Kidney (tissue), 14 donors: ENCODE data around the gene HPGD. TPM values are rescaled to one million over a fixed set of nuclear protein-coding genes. Genes with fewer than 3 reads are reported as not detected.

Experiments
- DNase-seq, 5 donors: peaks; one replicate each; pipeline ENCODE4 v3.0.0-alpha.2; 2013 to 2020
- FAIRE-seq: peaks from 2 replicates; lab custom pipeline; 2012; peaks lifted over from hg19 to GRCh38; lab: Jason Lieb, UNC
- H3K27ac ChIP-seq, 2 donors: one replicate each; pipeline ENCODE4 v1.7.0; 2013; ENCODE audit warnings: low read depth in 2 of 2, low read length in 2 of 2, inconsistent platforms in 1 of 2
- H3K27me3 ChIP-seq: one replicate; pipeline ENCODE4 v1.7.1; 2013; ENCODE audit warnings: low read length, inconsistent platforms; ENCODE audit not compliant: control insufficient read depth, insufficient read depth
- H3K36me3 ChIP-seq, 3 donors: one replicate each; pipeline versions ENCODE4 v1.7.0 to v1.7.1; 2013; ENCODE audit warnings: low read length in 3 of 3, control low read depth in 1 of 3, inconsistent platforms in 1 of 3; ENCODE audit not compliant: insufficient read depth in 3 of 3, control insufficient read depth in 2 of 3
- H3K4me1 ChIP-seq, 3 donors: one replicate each; pipeline versions ENCODE4 v1.7.0 to v1.7.1; 2013; ENCODE audit warnings: low read length in 3 of 3, inconsistent platforms in 1 of 3, low read depth in 1 of 3; ENCODE audit not compliant: control insufficient read depth in 2 of 3, insufficient read depth in 2 of 3
- H3K4me3 ChIP-seq, 3 donors: one replicate each; pipeline versions ENCODE4 v1.7.0 to v1.8.1; 2013; ENCODE audit warnings: low read length in 3 of 3, control low read depth in 1 of 3, inconsistent platforms in 1 of 3
- H3K9ac ChIP-seq, 3 donors: one replicate each; pipeline versions ENCODE4 v1.7.0 to v1.7.1; 2013; ENCODE audit warnings: low read length in 3 of 3, control low read depth in 1 of 3, inconsistent platforms in 1 of 3
- H3K9me3 ChIP-seq, 3 donors: one replicate each; pipeline versions ENCODE4 v1.7.0 to v1.7.1; 2013; ENCODE audit warnings: low read length in 3 of 3, control low read depth in 1 of 3, inconsistent platforms in 1 of 3; ENCODE audit not compliant: control insufficient read depth in 2 of 3, insufficient read depth in 1 of 3
- intact Hi-C: fragments of 100-400 bp; cut with DNase I; formaldehyde crosslinking; loops from one replicate; pipeline ENCODE4 v1.11.1; 2022
- polyA plus RNA-seq: library from polyadenylated mRNA; stranded (reverse); fragments of 350-450 nt; fragmentation: Illumina TruSeq; extraction: RNeasy Lipid Tissue Mini Kit (QIAGEN cat#74804); gene quantifications from one replicate; pipeline ENCODE4 v1.2.3, GENCODE V29; 2014; ENCODE audit warnings: low read depth, low replicate concordance; ENCODE audit not compliant: insufficient read depth
- total RNA-seq: library from RNA; stranded (reverse); fragmentation: NEBNext Ultra II Directional; extraction: Animal tissue kit (Norgen Biotek cat#: 25700); gene quantifications from one replicate; pipeline ENCODE4 v1.2.1, GENCODE V29; 2021
- TF ChIP-seq, protein P1 (sequence below): IDR thresholded peaks from 3 replicates; pipeline ENCODE4 v1.5.1; 2012; ENCODE audit warnings: mild to moderate bottlenecking, moderate library complexity, borderline replicate concordance; ENCODE audit not compliant: insufficient read depth; ENCODE audit errors: extremely low read depth
- donor health status: control.
- donor health status: control.
- donor health status: control.
- donor health status: control.
- donor health status: control.
- donor health status: DM: yes; HTN: yes; CAD: no.
- donor health status: Normal renal cell carcinoma (clear cell type).

The HPGD gene
- total and polyA plus RNA-seq, 2 donors from 2014 or later, result 9.4 to 42.5 TPM

- intact Hi-C loops, result no loop called here
- no peaks in the 10 kb centered on the region for H3K9me3 ChIP-seq
- H3K9ac ChIP-seq, result no peak overlapping the region
- TF ChIP-seq, protein P1, sequence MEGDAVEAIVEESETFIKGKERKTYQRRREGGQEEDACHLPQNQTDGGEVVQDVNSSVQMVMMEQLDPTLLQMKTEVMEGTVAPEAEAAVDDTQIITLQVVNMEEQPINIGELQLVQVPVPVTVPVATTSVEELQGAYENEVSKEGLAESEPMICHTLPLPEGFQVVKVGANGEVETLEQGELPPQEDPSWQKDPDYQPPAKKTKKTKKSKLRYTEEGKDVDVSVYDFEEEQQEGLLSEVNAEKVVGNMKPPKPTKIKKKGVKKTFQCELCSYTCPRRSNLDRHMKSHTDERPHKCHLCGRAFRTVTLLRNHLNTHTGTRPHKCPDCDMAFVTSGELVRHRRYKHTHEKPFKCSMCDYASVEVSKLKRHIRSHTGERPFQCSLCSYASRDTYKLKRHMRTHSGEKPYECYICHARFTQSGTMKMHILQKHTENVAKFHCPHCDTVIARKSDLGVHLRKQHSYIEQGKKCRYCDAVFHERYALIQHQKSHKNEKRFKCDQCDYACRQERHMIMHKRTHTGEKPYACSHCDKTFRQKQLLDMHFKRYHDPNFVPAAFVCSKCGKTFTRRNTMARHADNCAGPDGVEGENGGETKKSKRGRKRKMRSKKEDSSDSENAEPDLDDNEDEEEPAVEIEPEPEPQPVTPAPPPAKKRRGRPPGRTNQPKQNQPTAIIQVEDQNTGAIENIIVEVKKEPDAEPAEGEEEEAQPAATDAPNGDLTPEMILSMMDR, result no peak
- no peak overlapping the region for H3K27ac ChIP-seq
- FAIRE-seq (no peak), DNase-seq (no peak)
- no peaks in the 10 kb centered on the region for H3K27me3 ChIP-seq
- no peaks in the 10 kb centered on the region for H3K4me1 ChIP-seq
- H3K4me3 ChIP-seq, result no peak overlapping the region
- no peaks in the 10 kb centered on the region for H3K36me3 ChIP-seq
Observed at GRCh38 chr4:174483792-174484191, 38.5 kb downstream of the HPGD start.

- intact Hi-C loops, result no loop called here
- no peaks in the 10 kb centered on the region for H3K27me3 ChIP-seq
Observed at GRCh38 chr4:174479140-174479539, 43.1 kb downstream of the HPGD start.

GRCh38 chr4:174475528-174475927 is 46.8 kb downstream of the HPGD start:
- no peak for FAIRE-seq
- no peak overlapping the region for H3K9ac ChIP-seq

More at GRCh38 chr4:174479140-174479539, 43.1 kb downstream of the HPGD start:
- Histone ChIP-seq H3K9me3 (no peaks in the 10 kb centered on the region), H3K36me3 (no peaks in the 10 kb centered on the region), H3K27ac (no peak overlapping the region), H3K4me3 (no peak overlapping the region), H3K9ac (no peak overlapping the region), H3K4me1 (no peaks in the 10 kb centered on the region)
- no peak for FAIRE-seq
- TF ChIP-seq, protein P1, result no peak
- DNase-seq, result no peak

More at GRCh38 chr4:174475528-174475927, 46.8 kb downstream of the HPGD start:
- Histone ChIP-seq H3K4me1 (no peaks in the 10 kb centered on the region), H3K27me3 (no peaks in the 10 kb centered on the region), H3K36me3 (no peaks in the 10 kb centered on the region), H3K9me3 (no peaks in the 10 kb centered on the region), H3K4me3 (no peak overlapping the region), H3K27ac (no peak overlapping the region)
- intact Hi-C loops, result no loop called here
- DNase-seq, result no peak
- TF ChIP-seq, protein P1, result no peak
